SK-N-SH treated with all-trans-retinoic acid at 6 μM for 48 hours (cell line): ENCODE results near the gene IFT74.

ENCODE experiments used
- BACH2 ChIP-seq: fragments of 250-450 bp; sonication (Bioruptor Pico); IDR thresholded peaks from 2 replicates; pipeline ENCODE4 v1.9.0; 2021; ENCODE audit warnings: mild to moderate bottlenecking, borderline replicate concordance
- GLIS3 ChIP-seq: fragments of 250-450 bp; sonication (Bioruptor Pico); IDR thresholded peaks from 2 replicates; pipeline ENCODE4 v1.5.0; 2020; ENCODE audit warnings: mild to moderate bottlenecking, moderate library complexity
- ISL1 ChIP-seq: fragments of 250-450 bp; sonication (Bioruptor Pico); IDR thresholded peaks from 2 replicates; pipeline ENCODE4 v2.1.2; 2022; ENCODE audit warnings: mild to moderate bottlenecking, moderate library complexity
- PPARA ChIP-seq: fragments of 250-450 bp; sonication (Bioruptor Pico); IDR thresholded peaks from 2 replicates; pipeline ENCODE4 v1.5.0; 2020; ENCODE audit warnings: mild to moderate bottlenecking, borderline replicate concordance
- RARB ChIP-seq: fragments of 250-450 bp; sonication (Bioruptor Pico); IDR thresholded peaks from 2 replicates; pipeline ENCODE4 v1.8.0; 2021; ENCODE audit warnings: mild to moderate bottlenecking, moderate library complexity
- TCF4 ChIP-seq: fragments of 250-450 bp; sonication (Bioruptor Pico); IDR thresholded peaks from 2 replicates; pipeline ENCODE4 v1.8.0; 2021; ENCODE audit warnings: mild to moderate bottlenecking, moderate library complexity, borderline replicate concordance
- ZC3H10 ChIP-seq: fragments of 250-450 bp; sonication (Bioruptor Pico); IDR thresholded peaks from 2 replicates; pipeline ENCODE4 v1.5.1; 2021; ENCODE audit warnings: mild to moderate bottlenecking, moderate library complexity
- ZFP3 ChIP-seq: fragments of 250-450 bp; sonication (Bioruptor Pico); IDR thresholded peaks from 2 replicates; pipeline ENCODE4 v1.5.0; 2020; ENCODE audit warnings: mild to moderate bottlenecking, moderate library complexity
- ZFP30 ChIP-seq: fragments of 450-650 bp; formaldehyde crosslinking; IDR thresholded peaks from 2 replicates; pipeline ENCODE4 v1.5.0; 2022; ENCODE audit warnings: mild to moderate bottlenecking, moderate library complexity
- TF ChIP-seq, protein P1 (sequence below): fragments of 250-450 bp; sonication (Bioruptor Pico); IDR thresholded peaks from 2 replicates; pipeline ENCODE4 v1.5.1; 2020; ENCODE audit warnings: low read depth, mild to moderate bottlenecking, moderate library complexity
- TF ChIP-seq, protein P2 (sequence below): fragments of 250-450 bp; sonication (Bioruptor Pico); IDR thresholded peaks from 2 replicates; pipeline ENCODE4 v1.8.0; 2020; ENCODE audit warnings: mild to moderate bottlenecking, moderate library complexity, borderline replicate concordance

DNA sequence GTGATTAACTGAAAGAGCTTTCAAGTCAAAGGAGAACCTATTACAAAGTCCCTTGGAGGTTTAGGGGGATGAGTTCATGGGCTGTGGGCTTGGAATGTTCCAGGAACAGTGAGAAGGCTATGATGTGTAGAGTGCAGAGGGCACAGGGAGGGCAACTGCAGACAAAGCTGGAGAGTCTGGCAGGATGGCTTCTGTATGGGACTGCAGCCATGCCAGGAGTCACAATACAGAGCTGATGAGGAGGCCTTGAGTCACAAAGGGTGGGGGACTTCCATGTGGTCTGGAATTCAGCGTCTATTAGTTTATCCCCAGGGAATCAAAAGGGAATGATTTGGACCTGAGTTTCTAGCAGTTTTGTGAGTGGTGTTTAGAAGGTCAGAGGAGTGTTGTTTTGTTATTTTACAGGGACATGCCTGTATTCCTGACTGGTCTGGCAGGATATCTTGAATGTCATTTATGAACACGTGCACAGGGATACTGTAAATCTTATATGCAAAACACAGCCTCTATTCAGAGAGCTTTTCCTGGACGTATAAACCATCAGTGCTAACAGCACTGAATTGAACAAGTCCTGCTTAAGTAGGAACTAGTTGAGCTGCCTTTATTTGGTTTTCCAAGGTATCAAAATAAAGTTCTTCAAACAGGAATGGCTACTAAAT is 138.6 kb downstream of the IFT74 start:
- TF ChIP-seq TCF4, result no peak
- no peak for TF ChIP-seq GLIS3
- no peak for TF ChIP-seq PPARA
- no peak for TF ChIP-seq ZC3H10 (CRISPR knock-in tag)
- no peak for TF ChIP-seq ZFP30 (CRISPR knock-in tag)
- TF ChIP-seq, protein P1, sequence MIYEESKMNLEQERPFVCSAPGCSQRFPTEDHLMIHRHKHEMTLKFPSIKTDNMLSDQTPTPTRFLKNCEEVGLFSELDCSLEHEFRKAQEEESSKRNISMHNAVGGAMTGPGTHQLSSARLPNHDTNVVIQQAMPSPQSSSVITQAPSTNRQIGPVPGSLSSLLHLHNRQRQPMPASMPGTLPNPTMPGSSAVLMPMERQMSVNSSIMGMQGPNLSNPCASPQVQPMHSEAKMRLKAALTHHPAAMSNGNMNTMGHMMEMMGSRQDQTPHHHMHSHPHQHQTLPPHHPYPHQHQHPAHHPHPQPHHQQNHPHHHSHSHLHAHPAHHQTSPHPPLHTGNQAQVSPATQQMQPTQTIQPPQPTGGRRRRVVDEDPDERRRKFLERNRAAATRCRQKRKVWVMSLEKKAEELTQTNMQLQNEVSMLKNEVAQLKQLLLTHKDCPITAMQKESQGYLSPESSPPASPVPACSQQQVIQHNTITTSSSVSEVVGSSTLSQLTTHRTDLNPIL, result no peak
- TF ChIP-seq BACH2 (CRISPR knock-in tag), result no peak
- no peak for TF ChIP-seq RARB (CRISPR knock-in tag)
- no peak for TF ChIP-seq ISL1 (CRISPR knock-in tag)
- TF ChIP-seq ZFP3 (CRISPR knock-in tag), result no peak
- TF ChIP-seq, protein P2, sequence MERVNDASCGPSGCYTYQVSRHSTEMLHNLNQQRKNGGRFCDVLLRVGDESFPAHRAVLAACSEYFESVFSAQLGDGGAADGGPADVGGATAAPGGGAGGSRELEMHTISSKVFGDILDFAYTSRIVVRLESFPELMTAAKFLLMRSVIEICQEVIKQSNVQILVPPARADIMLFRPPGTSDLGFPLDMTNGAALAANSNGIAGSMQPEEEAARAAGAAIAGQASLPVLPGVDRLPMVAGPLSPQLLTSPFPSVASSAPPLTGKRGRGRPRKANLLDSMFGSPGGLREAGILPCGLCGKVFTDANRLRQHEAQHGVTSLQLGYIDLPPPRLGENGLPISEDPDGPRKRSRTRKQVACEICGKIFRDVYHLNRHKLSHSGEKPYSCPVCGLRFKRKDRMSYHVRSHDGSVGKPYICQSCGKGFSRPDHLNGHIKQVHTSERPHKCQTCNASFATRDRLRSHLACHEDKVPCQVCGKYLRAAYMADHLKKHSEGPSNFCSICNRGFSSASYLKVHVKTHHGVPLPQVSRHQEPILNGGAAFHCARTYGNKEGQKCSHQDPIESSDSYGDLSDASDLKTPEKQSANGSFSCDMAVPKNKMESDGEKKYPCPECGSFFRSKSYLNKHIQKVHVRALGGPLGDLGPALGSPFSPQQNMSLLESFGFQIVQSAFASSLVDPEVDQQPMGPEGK (CRISPR knock-in tag), result no peak
